Measurements from ENCODE around the gene TESMIN. TPM values are rescaled to one million over a fixed set of nuclear protein-coding genes. Genes with fewer than 3 reads are reported as not detected.

The TESMIN gene
- total and polyA plus RNA-seq, 2 of the 13 experiments (the other 11 are each of a cell fraction or from before 2014, with no cell fraction given): 0.15 to 0.45 TPM

GRCh38 chr11:68688881-68689280, 62.4 kb downstream of the TESMIN start:
- FAIRE-seq: no peak
- no peaks in the 10 kb centered on the region for H3K79me2 ChIP-seq (ENCODE audit: insufficient read depth, low read length)
- H2AFZ ChIP-seq (ENCODE audit: low read length): no peak overlapping the region
- H3K27ac ChIP-seq (ENCODE audit: extremely low read length, insufficient read depth, low read length): no peak overlapping the region
- peaks cover 9 to 64% of the 10 kb centered on the region in 2 experiments for H3K27me3 ChIP-seq (ENCODE audit: control insufficient read depth in 1 of 2, insufficient read depth in 2 of 2, low read length in 2 of 2)
- H3K4me2 ChIP-seq (ENCODE audit: low read depth, low read length): no peak overlapping the region
- peaks cover 8% of the 10 kb centered on the region; the same call in 1 of the 2 replicates for H3K4me1 ChIP-seq (ENCODE audit: insufficient read depth, low read length)
- no peaks in the 10 kb centered on the region for H4K20me1 ChIP-seq (ENCODE audit: insufficient read depth, low read length)
- TF ChIP-seq IRF9 (CRISPR knock-in tag; IDR thresholded peaks at IDR 0.05; ENCODE audit: borderline replicate concordance) (no peak), ARID4A (CRISPR knock-in tag; IDR thresholded peaks at IDR 0.05; ENCODE audit: borderline replicate concordance) (no peak), ARID3A (IDR thresholded peaks at IDR 0.05; ENCODE audit: low read depth, low read length) (no peak), ZBTB4 (CRISPR knock-in tag; IDR thresholded peaks at IDR 0.05; ENCODE audit: borderline replicate concordance) (no peak), ZNF30 (CRISPR knock-in tag; IDR thresholded peaks at IDR 0.05) (no peak), ZNF75D (CRISPR knock-in tag; IDR thresholded peaks at IDR 0.05; ENCODE audit: borderline replicate concordance) (no peak), ZNF230 (CRISPR knock-in tag; IDR thresholded peaks at IDR 0.05) (no peak), ZNF136 (CRISPR knock-in tag; IDR thresholded peaks at IDR 0.05; ENCODE audit: low read depth) (no peak), MTA1 (CRISPR knock-in tag; IDR thresholded peaks at IDR 0.05; ENCODE audit: borderline replicate concordance) (no peak), TBP (CRISPR knock-in tag; IDR thresholded peaks at IDR 0.05) (no peak), RFX3 (CRISPR knock-in tag; IDR thresholded peaks at IDR 0.05) (no peak), ZNF777 (CRISPR knock-in tag; IDR thresholded peaks at IDR 0.05) (no peak)
- CTCF ChIA-PET (ENCODE audit: low intra/inter-chr PET ratio, low total read pairs): no interaction called here
- peak; percentile 40; the same call in 2 of the 3 replicates for ATAC-seq
- no peak overlapping the region for H3K9ac ChIP-seq (ENCODE audit: insufficient read depth, low read depth, low read length)
- DNase-seq (ENCODE audit: low spot score): no peak
- intact Hi-C loops (cut with micrococcal nuclease; ENCODE audit: unreplicated experiment) (no loop called here), in situ Hi-C loops (cut with HindIII; ENCODE audit: extremely low pct_ligation_motif_present, low pct_unique_long_range_greater_than_20kb) (no loop called here)
- H3K9me3 ChIP-seq (ENCODE audit: low read length): no peaks in the 10 kb centered on the region
- POLR2A ChIA-PET: no interaction called here
- H3K36me3 ChIP-seq (replicated peaks in 1 of 2; ENCODE audit: control insufficient read depth in 1 of 2, insufficient read depth in 2 of 2, low read length in 2 of 2): no peaks in the 10 kb centered on the region
- no TSS peak for BruUV-seq (replicated peaks)
- no peak overlapping the region for H3K4me3 ChIP-seq (replicated peaks in 1 of 3; ENCODE audit: insufficient read depth in 1 of 3, low read depth in 2 of 3, low read length in 3 of 3)
- 10% methylated on average over 7 of the region's 12 CpGs for WGBS (ENCODE audit: low lambda C conversion rate)

Measured in HepG2 (cell line).